Measurements from ENCODE around the gene IRX3.

The IRX3 gene

DNA sequence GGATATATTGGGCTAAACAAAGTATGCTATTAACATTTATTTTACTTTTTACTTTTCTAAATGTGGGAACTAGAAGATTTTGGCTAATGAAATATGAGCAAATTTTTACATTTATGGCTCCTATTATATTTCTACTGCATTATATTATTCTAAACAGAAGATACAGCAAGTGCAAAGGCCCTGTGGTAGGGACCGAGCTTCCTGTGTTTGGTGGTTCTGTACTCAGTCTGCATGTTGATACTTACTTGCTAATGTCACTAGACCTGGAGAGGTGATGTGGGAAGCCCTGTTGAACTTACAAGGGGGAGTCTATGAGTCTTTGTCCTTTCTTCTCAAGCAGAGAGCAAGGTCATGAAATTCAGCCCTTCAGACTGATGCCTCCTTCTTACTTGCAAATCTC, 10.0 kb upstream of the IRX3 start:
- DNase-seq, result no peak
- in situ Hi-C loops (cut with MboI; ENCODE audit: low pct_unique_long_range_greater_than_20kb, low sequenced_read_pairs), result loop anchor here (25.0 kb wide), 1 partner anchor 666 kb away; no protein-coding TSS in a partner anchor

- DNase-seq, result no peak
- in situ Hi-C loops (cut with MboI; ENCODE audit: low pct_unique_long_range_greater_than_20kb, low sequenced_read_pairs), result loop anchor here (25.0 kb wide), 1 partner anchor 670 kb away; no protein-coding TSS in a partner anchor
These were observed 5.3 kb upstream of the IRX3 start for GRCh38 chr16:54291656-54292487.

DNA sequence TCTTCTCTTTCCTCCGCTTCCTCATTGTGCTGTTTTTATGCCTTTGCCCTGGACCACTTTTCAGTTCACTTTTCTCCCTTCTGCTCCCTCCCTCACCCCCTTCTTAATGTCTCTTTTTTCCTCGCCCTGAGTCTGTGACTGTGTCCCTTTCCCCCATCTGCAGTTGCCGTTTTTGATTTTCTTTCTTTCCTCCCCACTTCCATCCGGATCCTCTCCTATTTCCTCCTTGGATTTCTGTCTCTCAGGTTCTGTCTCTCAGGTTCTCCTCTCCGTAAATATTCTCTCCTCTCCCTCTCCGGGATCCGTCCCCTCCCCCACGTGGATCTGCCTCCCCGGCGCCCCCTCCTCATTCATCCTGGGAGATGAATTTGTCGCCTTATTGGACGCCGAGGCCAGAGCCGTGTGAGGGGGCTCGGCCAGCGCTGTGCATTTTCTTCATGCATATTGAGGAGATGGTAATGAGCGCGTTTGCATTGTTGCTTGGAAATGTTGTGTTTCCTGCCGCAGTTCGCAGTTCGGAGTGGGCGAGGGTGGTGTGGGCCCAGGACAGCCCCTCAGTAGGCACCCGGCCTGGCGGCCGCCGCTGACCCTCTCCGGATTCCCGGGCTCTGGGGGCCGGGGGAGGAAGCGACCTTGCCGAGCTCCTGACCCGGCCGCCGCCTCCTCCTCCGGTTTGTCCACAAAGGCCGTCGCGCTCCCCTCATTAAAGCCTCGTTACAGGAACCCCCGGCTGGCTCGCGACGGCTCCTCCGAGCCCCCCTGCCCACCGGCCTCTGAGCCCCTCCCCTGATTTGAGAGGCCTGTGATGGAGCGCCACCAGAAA, 4.5 kb upstream of the IRX3 start:
- no peak for DNase-seq
- in situ Hi-C loops (cut with MboI; ENCODE audit: low pct_unique_long_range_greater_than_20kb, low sequenced_read_pairs), result loop anchor here (25.0 kb wide), 1 partner anchor 671 kb away; no protein-coding TSS in a partner anchor

DNA sequence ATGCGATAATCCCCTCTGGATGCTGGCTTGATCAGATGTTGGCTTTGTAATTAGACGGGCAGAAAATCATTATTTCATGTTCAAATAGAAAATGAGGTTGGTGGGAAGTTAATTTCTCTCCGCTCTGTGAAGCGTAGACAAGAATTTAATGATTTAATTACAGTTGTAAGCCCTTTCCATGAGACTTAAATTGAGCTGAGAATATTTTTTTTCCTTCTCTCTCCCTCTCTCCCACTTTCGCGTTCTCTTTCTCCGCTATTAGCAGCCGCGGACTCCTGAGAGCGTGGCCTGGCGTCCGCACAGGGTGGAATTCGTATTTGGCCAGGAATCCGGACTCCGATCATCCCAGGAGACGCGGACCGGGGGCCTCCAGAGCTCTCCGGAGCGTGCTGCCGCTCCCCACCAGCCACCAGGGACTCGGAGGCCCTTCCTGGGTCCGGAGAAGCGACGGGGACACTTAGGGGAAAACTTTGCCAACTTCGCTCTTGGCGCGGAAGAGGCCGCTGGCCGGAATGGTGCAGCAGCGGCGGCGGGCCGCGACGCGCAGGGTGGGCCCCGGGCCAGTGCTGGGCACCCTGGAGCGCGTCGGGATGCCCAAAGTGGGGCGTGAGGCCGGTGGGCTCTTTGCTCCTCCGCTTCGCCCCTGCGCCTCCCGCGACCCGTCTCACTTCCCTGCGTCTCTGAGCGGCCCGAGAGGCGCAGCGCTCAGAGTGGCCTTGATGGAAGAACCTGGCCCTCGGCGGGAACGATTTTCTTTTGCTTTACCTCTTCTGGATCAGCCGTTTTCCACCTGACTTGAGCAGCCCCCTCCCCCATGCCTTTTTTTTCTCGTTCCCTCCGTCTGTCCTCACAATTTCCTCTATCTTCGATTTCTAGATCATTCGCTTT, 3.6 kb upstream of the IRX3 start:
- in situ Hi-C loops (cut with MboI; ENCODE audit: low pct_unique_long_range_greater_than_20kb, low sequenced_read_pairs), result loop anchor here (25.0 kb wide), 1 partner anchor 672 kb away; no protein-coding TSS in a partner anchor

GRCh38 chr16:54289242-54289944, 2.8 kb upstream of the IRX3 start:
- in situ Hi-C loops (cut with MboI; ENCODE audit: low pct_unique_long_range_greater_than_20kb, low sequenced_read_pairs), result loop anchor here (25.0 kb wide), 1 partner anchor 673 kb away; no protein-coding TSS in a partner anchor
- no peak for DNase-seq

More for the DNA sequence above, 3.6 kb upstream of the IRX3 start:
- no peak for DNase-seq

- in situ Hi-C loops (cut with MboI; ENCODE audit: low pct_unique_long_range_greater_than_20kb, low sequenced_read_pairs), result loop anchor here (25.0 kb wide), 1 partner anchor 673 kb away; no protein-coding TSS in a partner anchor
- no peak for DNase-seq
These were observed 2.3 kb upstream of the IRX3 start for GRCh38 chr16:54288835-54289241.

- no peak for DNase-seq
- in situ Hi-C loops (cut with MboI; ENCODE audit: low pct_unique_long_range_greater_than_20kb, low sequenced_read_pairs), result loop anchor here (25.0 kb wide), 1 partner anchor 674 kb away; no protein-coding TSS in a partner anchor
These were observed 1.6 kb upstream of the IRX3 start for GRCh38 chr16:54288030-54288834.

DNA sequence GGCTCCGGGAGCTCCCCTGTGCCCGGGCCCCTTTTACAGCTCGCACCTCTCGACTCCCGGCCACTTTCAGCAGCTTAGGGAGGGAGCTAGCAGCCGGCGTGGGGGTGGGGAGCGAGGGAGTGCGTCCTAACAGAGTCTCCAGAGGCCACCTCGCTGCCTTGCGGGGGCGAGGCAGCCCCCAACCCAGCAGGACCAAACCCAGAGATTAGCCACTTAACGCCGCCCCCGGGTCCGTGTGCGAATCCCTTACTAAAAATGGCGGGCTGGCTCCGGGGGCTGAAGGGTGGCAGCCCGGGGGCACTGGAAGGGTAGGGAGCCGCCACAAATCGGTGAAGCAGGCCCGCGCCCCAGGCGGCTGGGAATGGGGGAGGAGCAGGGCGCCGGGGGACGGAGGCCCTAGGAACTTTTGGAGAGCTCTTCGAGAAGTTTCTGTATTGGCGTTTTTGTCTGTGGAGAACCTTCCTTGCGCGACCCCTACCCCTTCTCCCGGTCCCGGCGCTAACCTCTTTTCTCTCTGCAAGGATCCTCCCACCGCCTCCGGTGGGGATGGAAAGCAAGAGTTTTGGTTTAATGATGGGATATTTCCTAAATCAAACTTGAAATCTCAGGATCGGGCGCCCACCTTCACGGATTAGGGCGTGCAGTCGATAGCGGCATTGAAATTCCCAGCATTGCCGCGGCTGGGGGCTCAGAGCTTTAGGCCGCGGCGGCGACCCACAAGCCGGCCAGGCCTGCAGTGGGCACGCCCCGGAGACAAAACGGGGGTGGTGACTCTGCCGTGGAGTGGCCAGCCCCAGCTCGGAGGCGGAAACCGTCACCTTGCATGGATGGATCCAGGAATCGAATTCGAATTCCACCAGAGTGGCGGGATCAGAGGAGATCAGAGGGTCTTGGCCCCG, 793 bp upstream of the IRX3 start:
- in situ Hi-C loops (cut with MboI; ENCODE audit: low pct_unique_long_range_greater_than_20kb, low sequenced_read_pairs), result loop anchor here (25.0 kb wide), 1 partner anchor 675 kb away; no protein-coding TSS in a partner anchor
- no peak for DNase-seq

DNA sequence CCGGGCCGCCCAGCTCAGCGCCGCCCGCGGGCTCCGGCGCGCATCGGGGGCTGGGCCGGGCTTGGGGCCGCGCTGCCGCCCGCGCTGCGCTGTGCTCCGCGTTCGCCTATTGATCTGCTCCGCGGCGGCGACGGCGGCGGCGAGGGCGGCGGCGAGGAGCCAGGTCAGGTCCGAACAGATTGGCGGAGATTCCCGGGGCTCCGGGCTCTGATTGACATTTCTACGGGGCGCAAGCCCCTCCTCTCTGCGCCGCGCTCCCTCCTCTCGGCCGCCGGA, 559 bp downstream of the IRX3 start:
- in situ Hi-C loops (cut with MboI; ENCODE audit: low pct_unique_long_range_greater_than_20kb, low sequenced_read_pairs), result loop anchor here (25.0 kb wide), 1 partner anchor 676 kb away; no protein-coding TSS in a partner anchor
- no peak for DNase-seq

- in situ Hi-C loops (cut with MboI; ENCODE audit: low pct_unique_long_range_greater_than_20kb, low sequenced_read_pairs), result loop anchor here (25.0 kb wide), 1 partner anchor 677 kb away; no protein-coding TSS in a partner anchor
- peak; percentile 60 for DNase-seq
These were observed 1.0 kb downstream of the IRX3 start for GRCh38 chr16:54285414-54286089.

DNA sequence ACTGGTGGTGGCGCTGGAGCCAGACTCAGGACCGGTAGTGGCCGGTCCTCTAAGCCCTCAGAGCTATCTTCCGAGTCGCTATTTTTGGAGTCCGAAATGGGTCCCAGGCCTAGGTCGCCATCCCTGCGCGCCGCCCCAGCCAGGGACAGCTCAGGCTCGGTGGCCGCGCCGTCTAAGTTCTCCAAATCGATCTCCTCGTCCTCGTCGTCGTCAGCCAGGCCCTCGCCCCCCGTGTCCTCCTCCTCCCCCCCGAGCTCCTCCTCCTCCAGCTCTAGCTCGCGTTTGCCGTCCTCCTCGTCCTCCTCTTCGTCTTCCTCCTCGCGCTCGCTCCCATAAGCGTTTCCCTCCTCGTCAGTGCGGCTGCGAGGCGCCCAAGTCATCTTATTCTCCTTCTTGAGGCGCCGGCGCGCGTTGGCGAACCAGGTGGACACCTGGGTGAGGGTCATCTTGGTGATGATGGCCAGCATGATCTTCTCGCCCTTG, 1.6 kb downstream of the IRX3 start:
- DNase-seq, result peak; percentile 68

GRCh38 chr16:54284319-54284930, 2.2 kb downstream of the IRX3 start:
- in situ Hi-C loops (cut with MboI; ENCODE audit: low pct_unique_long_range_greater_than_20kb, low sequenced_read_pairs), result loop anchor here (25.0 kb wide), 1 partner anchor 678 kb away; no protein-coding TSS in a partner anchor
- DNase-seq, result no peak

More for the DNA sequence above, 1.6 kb downstream of the IRX3 start:
- in situ Hi-C loops (cut with MboI; ENCODE audit: low pct_unique_long_range_greater_than_20kb, low sequenced_read_pairs), result loop anchor here (25.0 kb wide), 1 partner anchor 677 kb away; no protein-coding TSS in a partner anchor

DNA sequence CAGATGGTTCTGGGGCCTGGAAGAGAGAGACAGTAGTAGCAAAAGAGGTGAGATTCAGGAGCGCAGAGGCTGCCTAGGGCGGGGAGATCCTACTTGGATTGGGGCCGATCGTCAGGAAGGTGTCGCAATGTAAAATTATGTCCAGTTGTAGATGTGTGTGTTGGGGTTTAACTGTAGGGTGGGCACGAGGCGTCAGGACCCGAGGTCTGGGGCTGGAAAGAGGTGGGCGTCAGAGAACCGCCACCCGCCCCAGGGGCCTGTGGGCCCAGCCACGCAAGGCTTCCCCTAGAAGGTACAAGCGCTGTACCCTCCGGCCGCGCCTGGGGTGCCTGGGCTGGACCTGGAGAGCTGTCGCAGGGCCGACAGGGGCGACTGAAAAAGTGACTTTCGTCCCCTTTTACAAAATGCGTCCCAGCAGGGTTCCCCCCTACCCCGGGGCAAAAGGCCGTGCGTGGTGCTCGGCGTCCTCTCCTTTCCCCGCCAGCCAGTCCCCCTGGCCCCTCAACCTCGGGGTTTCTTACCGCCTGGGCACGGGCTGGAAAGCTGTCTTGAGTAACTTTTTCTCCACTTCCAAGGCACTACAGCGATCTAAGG, 2.8 kb downstream of the IRX3 start:
- in situ Hi-C loops (cut with MboI; ENCODE audit: low pct_unique_long_range_greater_than_20kb, low sequenced_read_pairs), result loop anchor here (25.0 kb wide), 1 partner anchor 678 kb away; no protein-coding TSS in a partner anchor
- peak; percentile 47 for DNase-seq

- DNase-seq, result peak; percentile 50
- in situ Hi-C loops (cut with MboI; ENCODE audit: low pct_unique_long_range_greater_than_20kb, low sequenced_read_pairs), result loop anchor here (25.0 kb wide), 1 partner anchor 679 kb away; no protein-coding TSS in a partner anchor
These were observed 3.5 kb downstream of the IRX3 start for GRCh38 chr16:54282928-54283724.

Data from KBM-7 (cell line).